H9 (cell line): ENCODE results near the gene C3orf38. TPM values are rescaled to one million over a fixed set of nuclear protein-coding genes. Genes with fewer than 3 reads are reported as not detected.

Experiments
- DNase-seq: peaks from one replicate; pipeline ENCODE4 v3.0.0-alpha.2; 2017
- H2AFZ ChIP-seq: one replicate; pipeline ENCODE4 v1.6.1; 2013; ENCODE audit warnings: mild to moderate bottlenecking, low read length, control low read depth, moderate library complexity
- H2AK5ac ChIP-seq: 2 replicates; pipeline ENCODE4 v1.6.1; 2013; ENCODE audit warnings: low read length, control low read depth, mixed read lengths; ENCODE audit not compliant: insufficient read length
- H2BK120ac ChIP-seq: one replicate; pipeline ENCODE4 v1.6.1; 2013; ENCODE audit warnings: low read depth, mild to moderate bottlenecking, low read length, control low read depth, inconsistent platforms; ENCODE audit not compliant: poor library complexity, severe bottlenecking
- H2BK12ac ChIP-seq: 2 replicates; pipeline ENCODE4 v1.6.1; 2013; ENCODE audit warnings: low read length, control low read depth, mixed read lengths, low read depth; ENCODE audit not compliant: insufficient read length
- H2BK15ac ChIP-seq: 2 replicates; pipeline ENCODE4 v1.6.1; 2013; ENCODE audit warnings: low read depth, low read length, control low read depth
- H2BK20ac ChIP-seq: one replicate; pipeline ENCODE4 v1.6.1; 2013; ENCODE audit warnings: low read depth, mild to moderate bottlenecking, low read length, control low read depth, inconsistent platforms; ENCODE audit not compliant: poor library complexity, severe bottlenecking
- H2BK5ac ChIP-seq: 2 replicates; pipeline ENCODE4 v1.6.1; 2013; ENCODE audit warnings: low read length, control low read depth, mixed read lengths; ENCODE audit not compliant: insufficient read length
- H3K14ac ChIP-seq: 2 replicates; pipeline ENCODE4 v1.6.1; 2013; ENCODE audit warnings: low read length, control low read depth; ENCODE audit not compliant: insufficient read depth
- H3K18ac ChIP-seq: 2 replicates; pipeline ENCODE4 v1.6.1; 2013; ENCODE audit warnings: low read depth, mild to moderate bottlenecking, mixed read lengths, low read length, control low read depth; ENCODE audit not compliant: insufficient read length
- H3K23ac ChIP-seq: 2 replicates; pipeline ENCODE4 v1.6.1; 2013; ENCODE audit warnings: low read length, control low read depth, mixed read lengths, low read depth; ENCODE audit not compliant: insufficient read length
- H3K23me2 ChIP-seq: 2 replicates; pipeline ENCODE4 v1.6.1; 2013; ENCODE audit warnings: low read depth, mild to moderate bottlenecking, mixed read lengths, low read length, control low read depth; ENCODE audit not compliant: insufficient read length, poor library complexity, severe bottlenecking
- H3K27ac ChIP-seq: 2 replicates; pipeline ENCODE4 v1.5.1; 2013; ENCODE audit warnings: low read length, control low read depth, mixed read lengths, low read depth; ENCODE audit not compliant: insufficient read length
- H3K27me3 ChIP-seq: 2 replicates; pipeline ENCODE4 v1.6.1; 2013; ENCODE audit warnings: low read length, control low read depth, inconsistent platforms; ENCODE audit not compliant: insufficient read depth
- H3K4ac ChIP-seq: 2 replicates; pipeline ENCODE4 v1.6.1; 2013; ENCODE audit warnings: low read depth, mild to moderate bottlenecking, control low read depth, inconsistent platforms, low read length, moderate library complexity
- H3K4me1 ChIP-seq: 2 replicates; pipeline ENCODE4 v1.6.1; 2013; ENCODE audit warnings: low read length, control low read depth, inconsistent platforms; ENCODE audit not compliant: insufficient read depth
- H3K4me2 ChIP-seq: 2 replicates; pipeline ENCODE4 v1.6.1; 2013; ENCODE audit warnings: low read length, control low read depth, mixed read lengths; ENCODE audit not compliant: insufficient read length, insufficient read depth
- H3K56ac ChIP-seq: 2 replicates; pipeline ENCODE4 v1.6.1; 2013; ENCODE audit warnings: low read depth, mild to moderate bottlenecking, mixed read lengths, low read length, control low read depth; ENCODE audit not compliant: insufficient read length
- H3K79me1 ChIP-seq: 2 replicates; pipeline ENCODE4 v1.6.1; 2013; ENCODE audit warnings: low read depth, mild to moderate bottlenecking, moderate library complexity, low read length, control low read depth, inconsistent platforms; ENCODE audit not compliant: insufficient read depth, poor library complexity, severe bottlenecking
- H3K79me2 ChIP-seq: 2 replicates; pipeline ENCODE4 v1.6.1; 2013; ENCODE audit warnings: low read length, control low read depth, inconsistent platforms; ENCODE audit not compliant: insufficient read depth
- H3K9ac ChIP-seq: 2 replicates; pipeline ENCODE4 v1.6.1; 2013; ENCODE audit warnings: low read length, control low read depth, mixed read lengths; ENCODE audit not compliant: insufficient read length; ENCODE audit errors: extremely low read depth
- H3K9me3 ChIP-seq: one replicate; pipeline ENCODE4 v1.6.1; 2013; ENCODE audit warnings: low read depth, low read length, inconsistent platforms; ENCODE audit not compliant: control insufficient read depth
- H3T11ph ChIP-seq: one replicate; pipeline ENCODE4 v1.6.1; 2013; ENCODE audit warnings: mild to moderate bottlenecking, low read length, control low read depth, inconsistent platforms
- H4K20me1 ChIP-seq: one replicate; pipeline ENCODE4 v1.6.1; 2013; ENCODE audit not compliant: control insufficient read depth, insufficient read length, insufficient read depth
- H4K5ac ChIP-seq: 2 replicates; pipeline ENCODE4 v1.6.1; 2013; ENCODE audit warnings: low read depth, mild to moderate bottlenecking, mixed read lengths, low read length, control low read depth; ENCODE audit not compliant: insufficient read length
- H4K8ac ChIP-seq: replicated peaks from 2 replicates; pipeline ENCODE4 v1.6.1; 2013; ENCODE audit warnings: low read length, control low read depth, mixed read lengths, low read depth; ENCODE audit not compliant: insufficient read length
- H4K91ac ChIP-seq: 2 replicates; pipeline ENCODE4 v1.6.1; 2013; ENCODE audit warnings: low read depth, mild to moderate bottlenecking, moderate library complexity, mixed read lengths, low read length, control low read depth; ENCODE audit not compliant: insufficient read length
- H3K27ac Mint-ChIP-seq, 3 experiments: 2 replicates in 2 of 3; 3 replicates in 1 of 3; pipeline ENCODE4 v1.8.0; 2020 to 2021; ENCODE audit warnings: mixed read lengths in 3 of 3, mild to moderate bottlenecking in 1 of 3, moderate library complexity in 1 of 3
- H3K27me3 Mint-ChIP-seq: 2 replicates; pipeline ENCODE4 v1.8.0; 2021; ENCODE audit warnings: low read depth, mild to moderate bottlenecking, moderate library complexity, mixed read lengths
- H3K36me3 Mint-ChIP-seq, 3 experiments: 2 replicates in 2 of 3; 3 replicates in 1 of 3; pipeline ENCODE4 v1.8.0; 2020 to 2021; ENCODE audit warnings: low read depth in 3 of 3, mixed read lengths in 3 of 3; ENCODE audit not compliant: insufficient read depth in 1 of 3
- H3K4me1 Mint-ChIP-seq, 2 experiments: 2 replicates each; pipeline ENCODE4 v1.8.0; 2020; ENCODE audit warnings: mixed read lengths in 2 of 2
- H3K4me3 Mint-ChIP-seq, 2 experiments: 2 replicates in 1 of 2; 3 replicates in 1 of 2; pipeline ENCODE4 v1.8.0; 2020 to 2021; ENCODE audit warnings: mild to moderate bottlenecking in 2 of 2, mixed read lengths in 2 of 2, moderate library complexity in 1 of 2
- H3K9me3 Mint-ChIP-seq, 2 experiments: 2 replicates in 1 of 2; 3 replicates in 1 of 2; pipeline ENCODE4 v1.8.0; 2020; ENCODE audit warnings: mild to moderate bottlenecking in 2 of 2, mixed read lengths in 2 of 2, moderate library complexity in 1 of 2
- CTCF ChIP-seq: fragments of 200-600 bp; sonication (generic); conservative IDR thresholded peaks from 3 replicates; pipeline ENCODE4 v1.8.0; 2021; ENCODE audit warnings: antibody characterized with exemption, mild to moderate bottlenecking
- WGBS: extraction: QIAGEN DNeasy Blood & Tissue Kit; methylation state at CpG from one replicate; pipeline ENCODE4 v1.1.7; 2013; ENCODE audit warnings: missing lambda C conversion rate, low lambda C conversion rate, mixed read lengths; ENCODE audit not compliant: insufficient read length; ENCODE audit errors: extremely low coverage; 5-methylcytosine and 5-hydroxymethylcytosine counted together
- total RNA-seq: library from RNA; stranded (reverse); gene quantifications from 2 replicates; pipeline ENCODE4 v1.2.1, GENCODE V29; 2021

C3orf38 gene
- total RNA-seq, 1 experiment from 2014 or later = 36.6 TPM

DNA sequence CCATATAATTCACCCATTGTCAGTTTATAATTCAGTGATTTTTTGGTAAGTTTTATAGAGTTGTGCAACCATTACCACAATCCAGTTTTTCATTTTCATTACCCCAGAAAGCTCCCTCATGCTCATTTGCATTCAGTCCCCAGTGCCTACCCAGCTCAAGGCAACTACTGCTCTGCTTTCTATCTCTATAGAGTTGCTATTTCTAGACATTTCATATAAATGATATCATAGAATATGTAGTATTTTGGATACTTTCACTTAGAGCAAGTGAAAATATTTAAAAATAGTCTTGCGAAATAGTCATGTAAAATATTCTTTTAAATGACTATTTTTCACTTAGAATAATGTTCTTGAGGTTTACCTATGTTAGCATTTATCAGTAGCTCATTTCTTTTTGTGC is 48.6 kb upstream of the C3orf38 start:
- H3K36me3 Mint-ChIP-seq = peaks cover 17 to 36% (median 26%) of the 10 kb centered on the region in 3 experiments
- TF ChIP-seq CTCF = no peak
- no peaks in the 10 kb centered on the region for H3K27me3 Mint-ChIP-seq
- H2BK15ac ChIP-seq = no peak overlapping the region
- H2BK20ac ChIP-seq = no peak overlapping the region
- H3K18ac ChIP-seq = no peak overlapping the region
- H4K91ac ChIP-seq = no peak overlapping the region
- no peaks in the 10 kb centered on the region for H3K79me2 ChIP-seq
- H2BK5ac ChIP-seq = no peak overlapping the region
- no peaks in the 10 kb centered on the region for H3K9me3 ChIP-seq
- no peak overlapping the region for H3K14ac ChIP-seq
- H3K4me1 ChIP-seq = no peaks in the 10 kb centered on the region
- no peak overlapping the region for H2BK12ac ChIP-seq
- no peak overlapping the region for H3K23ac ChIP-seq
- no peak overlapping the region for H3T11ph ChIP-seq
- no CpG with 5 or more reads among the region's 1 CpG for WGBS
- H4K5ac ChIP-seq = no peak overlapping the region
- H2AFZ ChIP-seq = no peak overlapping the region
- no peaks in the 10 kb centered on the region for H3K23me2 ChIP-seq
- no peak overlapping the region for H3K4me3 Mint-ChIP-seq
- no peak overlapping the region for H3K27ac ChIP-seq
- H2AK5ac ChIP-seq = no peak overlapping the region
- no peak overlapping the region for H3K4ac ChIP-seq
- no peaks in the 10 kb centered on the region for H3K4me1 Mint-ChIP-seq
- H3K9ac ChIP-seq = no peak overlapping the region
- no peak overlapping the region for H3K56ac ChIP-seq
- no peak overlapping the region for H3K4me2 ChIP-seq
- DNase-seq = no peak
- H3K27me3 ChIP-seq = no peaks in the 10 kb centered on the region
- H3K27ac Mint-ChIP-seq = no peak overlapping the region
- no peaks in the 10 kb centered on the region for H3K79me1 ChIP-seq
- no peaks in the 10 kb centered on the region for H4K20me1 ChIP-seq
- H4K8ac ChIP-seq = no peak overlapping the region
- H2BK120ac ChIP-seq = no peak overlapping the region
- H3K9me3 Mint-ChIP-seq = peaks cover 3 to 9% of the 10 kb centered on the region in 2 experiments; a peak in 4 of 5 replicates
